Activated naive CD4-positive, alpha-beta T cell treated with Interleukin-2 at 50 U/mL for 16 hours (primary cell): ENCODE results near the gene GJA3.
"Not testable (repeated sequence)": the region's sequence is repeated elsewhere in the genome, so short reads cannot be mapped to it uniquely, and the experiment has no call there.

ENCODE experiments used
- DNase-seq: peaks from one replicate; pipeline ENCODE4 v3.0.0-alpha.2; 2020

GJA3 gene

GRCh38 chr13:20181188-20181587 lies 20.3 kb upstream of the GJA3 start:
- DNase-seq: no peak

GRCh38 chr13:20178156-20178555 lies 17.3 kb upstream of the GJA3 start:
- DNase-seq: no peak

GRCh38 chr13:20177049-20177831 lies 16.4 kb upstream of the GJA3 start:
- no peak for DNase-seq

GRCh38 chr13:20175907-20176652 lies 15.2 kb upstream of the GJA3 start:
- DNase-seq: no peak

- no peak for DNase-seq
Measured at GRCh38 chr13:20175406-20175794, 14.5 kb upstream of the GJA3 start.

- peak; percentile 77 for DNase-seq
Measured at GRCh38 chr13:20174656-20175405, 14.0 kb upstream of the GJA3 start.

- no peak for DNase-seq
Measured at GRCh38 chr13:20173116-20173746, 12.4 kb upstream of the GJA3 start.

- no peak for DNase-seq
Measured at GRCh38 chr13:20171364-20171763, 10.5 kb upstream of the GJA3 start.

GRCh38 chr13:20170921-20171320 lies 10.1 kb upstream of the GJA3 start:
- no peak for DNase-seq

- no peak for DNase-seq
Measured at GRCh38 chr13:20168396-20168795, 7.5 kb upstream of the GJA3 start.

GRCh38 chr13:20165417-20166257 lies 4.8 kb upstream of the GJA3 start:
- DNase-seq: no peak

- DNase-seq: no peak
Measured at GRCh38 chr13:20161951-20162300, 1.1 kb upstream of the GJA3 start.

GRCh38 chr13:20161275-20161950 lies 561 bp upstream of the GJA3 start:
- DNase-seq: peak; percentile 47

GRCh38 chr13:20159646-20160305 lies 1.1 kb downstream of the GJA3 start:
- no peak for DNase-seq

- DNase-seq: no peak
Measured at GRCh38 chr13:20157151-20157796, 3.6 kb downstream of the GJA3 start.

GRCh38 chr13:20156702-20157101 lies 4.2 kb downstream of the GJA3 start:
- DNase-seq: no peak

- DNase-seq: not testable (repeated sequence)
Measured at GRCh38 chr13:20153290-20153689, 7.6 kb downstream of the GJA3 start.

- DNase-seq: no peak
Measured at GRCh38 chr13:20151612-20152011, 9.2 kb downstream of the GJA3 start.

GRCh38 chr13:20151016-20151415 lies 9.8 kb downstream of the GJA3 start:
- no peak for DNase-seq

- no peak for DNase-seq
Measured at GRCh38 chr13:20150561-20150960, 10.3 kb downstream of the GJA3 start.

GRCh38 chr13:20149762-20150161 lies 11.1 kb downstream of the GJA3 start:
- no peak for DNase-seq
